ENCODE measurements around the gene ACR.

The ACR gene

DNA sequence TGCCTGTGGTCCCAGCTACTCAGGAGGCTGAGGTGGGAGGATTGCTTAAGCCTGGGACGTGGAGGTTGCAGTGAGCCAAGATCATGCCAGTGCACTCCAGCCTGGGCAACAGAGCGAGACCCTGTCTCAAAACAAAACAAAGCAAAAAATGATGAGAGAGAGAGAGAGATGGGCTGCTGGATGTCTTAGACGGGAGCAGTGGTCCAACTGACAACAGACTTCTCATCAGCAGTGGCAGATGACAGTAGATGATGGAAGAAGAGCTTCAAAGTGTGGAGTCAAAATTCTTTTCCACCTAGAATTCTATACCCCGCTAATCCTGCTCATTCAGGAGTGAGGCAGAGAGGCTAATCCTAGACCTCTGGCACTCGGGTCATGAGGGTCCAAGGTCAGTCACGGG lies 29.0 kb upstream of the ACR start:
- H3K9me3 ChIP-seq (ENCODE audit: control insufficient read depth, insufficient read depth, low read length): no peaks in the 10 kb centered on the region
- peaks cover 3% of the 10 kb centered on the region; the same call in 1 of the 2 replicates for H3K4me1 ChIP-seq (ENCODE audit: insufficient read depth, low read length)
- no peaks in the 10 kb centered on the region for H3K36me3 ChIP-seq (ENCODE audit: insufficient read depth, low read length)
- no peak overlapping the region for H3K9ac ChIP-seq (ENCODE audit: low read depth, low read length)

DNA sequence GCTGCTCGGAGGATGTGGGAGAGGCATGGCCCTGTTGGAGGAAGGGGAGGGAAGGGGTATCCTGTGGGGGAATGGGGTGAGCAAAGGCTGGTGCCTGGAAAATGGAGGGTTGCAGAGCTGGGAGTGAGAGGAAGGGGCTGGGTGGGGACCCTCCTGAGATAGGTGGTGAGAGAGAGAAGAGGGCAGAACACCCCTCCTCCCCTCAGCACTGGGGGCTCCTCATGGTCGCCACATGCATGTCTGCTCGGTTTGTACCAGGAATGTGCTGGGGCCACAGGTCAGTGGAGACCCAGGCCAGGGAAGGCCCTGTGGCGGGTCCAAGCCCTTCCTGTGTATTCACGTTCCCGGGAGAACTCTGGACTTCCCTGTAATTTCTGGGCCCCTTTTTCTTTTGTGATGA lies 27.8 kb upstream of the ACR start:
- no peaks in the 10 kb centered on the region for H3K9me3 ChIP-seq (ENCODE audit: control insufficient read depth, insufficient read depth, low read length)
- no peaks in the 10 kb centered on the region for H3K4me1 ChIP-seq (ENCODE audit: insufficient read depth, low read length)
- no peak overlapping the region for H3K9ac ChIP-seq (ENCODE audit: low read depth, low read length)
- H3K36me3 ChIP-seq (ENCODE audit: insufficient read depth, low read length): no peaks in the 10 kb centered on the region

DNA sequence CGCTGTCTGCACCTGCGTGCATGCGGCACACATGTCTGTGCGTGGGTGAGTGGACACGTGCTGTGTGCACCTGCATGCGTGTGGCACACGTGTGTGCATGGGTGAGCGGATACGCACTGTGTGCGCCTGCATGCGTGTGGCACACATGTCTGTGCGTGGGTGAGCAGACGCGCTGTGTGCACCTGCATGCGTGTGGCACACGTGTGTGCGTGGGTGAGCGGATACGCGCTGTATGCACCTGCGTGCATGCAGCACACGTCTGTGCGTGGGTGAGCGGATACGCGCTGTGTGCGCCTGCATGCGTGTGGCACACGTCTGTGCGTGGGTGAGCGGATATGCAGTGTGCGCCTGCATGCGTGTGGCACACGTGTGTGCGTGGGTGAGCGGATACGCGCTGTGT lies 27.1 kb upstream of the ACR start:
- Histone ChIP-seq H3K4me1 (ENCODE audit: insufficient read depth, low read length) (no peaks in the 10 kb centered on the region), H3K36me3 (ENCODE audit: insufficient read depth, low read length) (no peaks in the 10 kb centered on the region)

DNA sequence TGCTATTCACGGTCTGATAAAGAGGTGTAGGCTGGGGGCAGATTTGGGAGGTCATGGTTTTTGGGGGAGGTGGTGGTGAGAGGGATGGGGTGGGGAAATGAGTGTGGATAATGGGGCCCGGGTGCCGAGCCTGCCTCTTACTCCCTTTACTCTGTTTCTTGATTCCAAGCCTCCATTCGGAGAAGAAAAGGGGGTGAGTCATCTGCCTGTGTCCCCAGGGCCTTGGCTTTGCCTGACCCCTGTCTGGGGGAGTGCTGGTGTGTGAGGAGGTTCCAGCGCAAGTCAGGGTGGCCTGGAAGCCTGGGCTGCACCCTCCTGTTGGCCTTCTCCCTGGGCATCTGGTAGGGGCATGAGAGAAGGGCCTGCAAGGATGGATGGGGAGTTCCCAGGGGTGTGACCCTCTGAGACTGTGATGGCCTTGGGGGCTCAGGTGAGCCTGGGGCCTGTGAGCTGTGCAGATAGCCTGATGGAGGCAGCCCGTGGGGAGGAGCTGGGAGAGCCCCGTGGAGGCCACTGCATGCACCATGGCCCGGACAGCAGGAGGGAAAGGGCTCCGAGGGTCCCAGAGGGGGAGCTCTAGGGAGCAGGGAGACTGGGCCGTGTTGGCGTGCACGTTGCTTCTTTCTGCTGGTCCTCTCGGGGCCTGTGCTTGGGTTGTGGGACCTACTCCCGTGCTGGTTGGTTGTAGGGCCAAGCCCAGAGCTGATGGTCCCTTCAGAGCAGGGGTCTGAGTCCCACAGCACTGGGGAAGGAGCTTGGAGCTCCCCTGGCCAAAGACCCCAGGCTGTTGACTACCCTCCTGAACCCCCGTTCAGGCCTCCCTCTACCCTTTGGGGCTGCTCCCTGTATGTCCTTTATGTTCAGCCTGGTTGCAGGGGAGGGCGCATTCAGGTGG lies 26.3 kb upstream of the ACR start:
- no peaks in the 10 kb centered on the region for H3K4me1 ChIP-seq (ENCODE audit: insufficient read depth, low read length)
- no peak overlapping the region for H3K9ac ChIP-seq (ENCODE audit: low read depth, low read length)
- H3K36me3 ChIP-seq (ENCODE audit: insufficient read depth, low read length): no peaks in the 10 kb centered on the region
- no peaks in the 10 kb centered on the region for H3K9me3 ChIP-seq (ENCODE audit: control insufficient read depth, insufficient read depth, low read length)

More for the DNA sequence above, 27.1 kb upstream of the ACR start:
- Histone ChIP-seq H3K9ac (ENCODE audit: low read depth, low read length) (no peak overlapping the region), H3K9me3 (ENCODE audit: control insufficient read depth, insufficient read depth, low read length) (no peaks in the 10 kb centered on the region)

DNA sequence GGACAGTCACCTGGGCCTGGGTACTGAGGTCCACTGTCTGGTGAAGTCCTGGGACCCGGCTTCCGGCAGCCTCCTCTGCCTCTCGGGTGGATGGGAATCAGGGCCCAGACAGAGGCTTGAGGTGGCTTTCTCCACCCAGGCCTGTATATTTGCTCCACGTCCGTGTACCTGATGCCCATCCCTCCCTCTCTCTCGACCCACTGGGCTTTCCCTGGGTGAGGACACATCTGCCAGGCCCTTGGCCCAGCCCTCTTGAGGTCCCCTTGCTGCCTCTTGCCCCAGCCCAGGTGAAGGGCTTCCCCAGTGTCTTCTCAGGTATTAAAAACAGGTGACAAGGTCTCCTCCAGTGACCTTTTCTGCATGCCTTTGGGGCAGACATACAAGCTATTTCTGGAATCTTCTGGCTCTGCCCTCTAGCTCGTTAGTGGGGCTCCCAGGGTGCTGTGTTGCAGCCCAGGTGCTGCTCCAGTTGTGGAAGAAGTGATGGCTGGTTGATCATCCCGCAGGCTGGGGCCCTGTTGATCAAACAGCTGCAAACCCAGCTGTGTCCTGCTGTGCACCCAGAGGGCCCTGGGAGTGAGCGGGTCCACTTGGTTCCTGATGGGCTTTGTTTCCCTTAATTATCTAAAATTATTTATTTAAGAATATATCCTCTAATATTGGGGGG lies 25.5 kb upstream of the ACR start:
- no peaks in the 10 kb centered on the region for H3K9me3 ChIP-seq (ENCODE audit: control insufficient read depth, insufficient read depth, low read length)
- H3K9ac ChIP-seq (ENCODE audit: low read depth, low read length): no peak overlapping the region
- no peaks in the 10 kb centered on the region for H3K36me3 ChIP-seq (ENCODE audit: insufficient read depth, low read length)
- no peaks in the 10 kb centered on the region for H3K4me1 ChIP-seq (ENCODE audit: insufficient read depth, low read length)

DNA sequence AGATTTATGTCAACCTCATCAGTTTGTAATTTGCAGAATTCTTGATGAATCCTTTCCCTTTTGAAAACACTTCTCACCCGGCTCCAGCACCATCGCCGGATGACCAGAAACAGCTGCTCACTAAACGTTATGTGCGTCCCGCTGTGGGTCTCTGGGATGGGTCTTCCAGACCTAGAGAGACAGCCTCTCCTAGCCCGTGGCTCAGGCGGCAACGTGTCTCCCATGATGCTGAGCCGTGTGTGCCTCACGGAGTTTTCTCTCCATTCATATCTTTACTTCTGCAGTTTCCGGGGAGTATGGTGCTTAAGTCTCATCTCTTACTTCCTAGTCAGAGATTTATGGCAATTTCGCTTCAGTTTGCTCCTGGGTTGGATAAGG lies 25.0 kb upstream of the ACR start:
- Histone ChIP-seq H3K9me3 (ENCODE audit: control insufficient read depth, insufficient read depth, low read length) (no peaks in the 10 kb centered on the region), H3K4me1 (ENCODE audit: insufficient read depth, low read length) (no peaks in the 10 kb centered on the region), H3K36me3 (ENCODE audit: insufficient read depth, low read length) (no peaks in the 10 kb centered on the region), H3K9ac (ENCODE audit: low read depth, low read length) (no peak overlapping the region)

DNA sequence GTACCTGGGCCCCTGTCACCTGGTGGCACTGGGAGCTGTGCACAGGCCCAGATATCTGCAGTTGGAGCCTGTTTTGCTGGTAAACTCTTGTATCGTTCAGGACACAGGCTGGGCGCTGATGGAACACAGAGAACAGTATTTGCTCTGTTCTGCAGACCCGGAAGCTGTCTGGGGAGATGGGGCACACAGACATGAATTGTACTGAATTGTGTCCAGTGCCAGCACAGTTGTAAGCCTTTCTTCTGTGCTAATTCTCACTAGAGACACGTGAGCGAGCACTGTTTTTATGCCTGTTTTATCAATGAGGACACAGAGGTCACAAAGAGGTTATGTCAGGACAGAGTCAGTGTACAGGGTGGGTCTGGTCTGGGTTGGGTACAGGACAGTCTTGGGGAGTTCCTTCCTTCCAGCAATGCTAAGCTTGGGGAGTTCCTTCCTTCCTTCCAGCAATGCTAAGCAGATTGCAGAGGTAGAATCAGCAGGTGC lies 24.4 kb upstream of the ACR start:
- H3K9me3 ChIP-seq (ENCODE audit: control insufficient read depth, insufficient read depth, low read length): no peaks in the 10 kb centered on the region
- no peaks in the 10 kb centered on the region for H3K4me1 ChIP-seq (ENCODE audit: insufficient read depth, low read length)
- H3K9ac ChIP-seq (ENCODE audit: low read depth, low read length): no peak overlapping the region
- no peaks in the 10 kb centered on the region for H3K36me3 ChIP-seq (ENCODE audit: insufficient read depth, low read length)

DNA sequence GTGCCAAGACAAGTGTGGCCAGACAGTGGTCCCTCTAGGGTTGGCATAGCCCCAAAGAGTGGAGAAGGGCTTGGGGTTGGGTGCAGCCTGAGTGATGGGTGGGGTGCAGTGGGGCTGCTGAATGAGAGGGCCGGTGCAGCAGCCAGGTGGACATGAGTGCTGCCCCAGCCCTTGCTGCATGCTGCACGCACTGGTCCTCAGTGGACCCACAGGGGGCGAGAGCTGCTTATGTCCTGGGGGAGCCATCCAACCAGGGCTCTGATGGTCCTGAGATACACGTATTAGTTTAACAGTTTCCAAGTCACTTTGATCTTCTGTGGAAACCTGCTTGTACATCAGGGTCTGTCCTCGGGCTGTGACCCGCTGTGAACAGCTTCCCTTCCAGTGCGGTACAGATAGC lies 23.9 kb upstream of the ACR start:
- no peaks in the 10 kb centered on the region for H3K4me1 ChIP-seq (ENCODE audit: insufficient read depth, low read length)

DNA sequence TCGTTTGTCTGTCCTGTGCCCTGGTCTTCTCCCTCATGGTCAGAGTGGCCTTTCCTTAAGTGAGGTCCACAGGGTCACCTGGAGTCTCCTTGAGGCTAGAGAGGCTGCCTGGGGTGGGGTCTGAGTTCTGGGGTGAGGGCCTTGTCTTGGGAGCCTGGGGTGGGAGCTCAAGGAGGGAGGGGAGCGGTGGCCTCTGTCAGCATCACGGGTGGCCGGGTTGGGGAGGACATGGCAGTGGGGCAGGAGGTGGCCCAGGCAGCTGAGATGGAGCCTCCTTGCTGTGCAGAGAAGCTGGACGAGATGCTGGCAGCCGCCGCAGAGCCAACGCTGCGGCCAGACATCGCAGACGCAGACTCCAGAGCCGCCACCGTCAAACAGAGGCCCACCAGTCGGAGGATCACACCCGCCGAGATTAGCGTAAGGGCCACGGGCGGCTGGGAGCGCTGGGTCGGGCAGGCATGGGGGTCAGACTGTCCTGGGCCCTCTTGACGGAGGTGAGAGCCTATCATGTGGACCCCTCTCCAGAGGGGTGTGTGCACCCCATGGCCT lies 23.3 kb upstream of the ACR start:
- Histone ChIP-seq H3K9ac (ENCODE audit: low read depth, low read length) (no peak overlapping the region), H3K9me3 (ENCODE audit: control insufficient read depth, insufficient read depth, low read length) (no peaks in the 10 kb centered on the region), H3K36me3 (ENCODE audit: insufficient read depth, low read length) (no peaks in the 10 kb centered on the region), H3K4me1 (ENCODE audit: insufficient read depth, low read length) (no peaks in the 10 kb centered on the region)

More for the DNA sequence above, 23.9 kb upstream of the ACR start:
- no peaks in the 10 kb centered on the region for H3K36me3 ChIP-seq (ENCODE audit: insufficient read depth, low read length)
- H3K9me3 ChIP-seq (ENCODE audit: control insufficient read depth, insufficient read depth, low read length): no peaks in the 10 kb centered on the region
- no peak overlapping the region for H3K9ac ChIP-seq (ENCODE audit: low read depth, low read length)

DNA sequence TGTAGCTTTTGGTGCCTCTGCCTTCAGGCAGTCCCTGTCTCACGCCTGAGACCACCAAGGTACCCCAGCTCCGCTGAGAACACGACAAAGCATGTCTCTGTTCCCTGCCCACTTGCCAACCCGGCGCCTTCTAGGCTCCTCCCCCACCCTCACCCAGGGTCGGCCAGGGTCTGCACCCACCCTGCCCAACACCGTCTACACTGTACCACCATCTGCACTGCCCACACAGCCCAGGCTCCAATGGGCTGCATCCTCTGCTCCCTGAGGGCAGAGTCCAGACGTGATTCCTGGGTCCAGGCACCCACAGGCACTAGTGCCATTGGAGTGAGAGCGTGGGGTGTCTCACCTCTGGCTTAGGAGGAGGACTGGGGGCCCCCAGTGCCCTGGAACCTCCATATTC lies 22.8 kb upstream of the ACR start:
- no peak overlapping the region for H3K9ac ChIP-seq (ENCODE audit: low read depth, low read length)
- H3K9me3 ChIP-seq (ENCODE audit: control insufficient read depth, insufficient read depth, low read length): no peaks in the 10 kb centered on the region
- H3K4me1 ChIP-seq (ENCODE audit: insufficient read depth, low read length): no peaks in the 10 kb centered on the region
- H3K36me3 ChIP-seq (ENCODE audit: insufficient read depth, low read length): no peaks in the 10 kb centered on the region

DNA sequence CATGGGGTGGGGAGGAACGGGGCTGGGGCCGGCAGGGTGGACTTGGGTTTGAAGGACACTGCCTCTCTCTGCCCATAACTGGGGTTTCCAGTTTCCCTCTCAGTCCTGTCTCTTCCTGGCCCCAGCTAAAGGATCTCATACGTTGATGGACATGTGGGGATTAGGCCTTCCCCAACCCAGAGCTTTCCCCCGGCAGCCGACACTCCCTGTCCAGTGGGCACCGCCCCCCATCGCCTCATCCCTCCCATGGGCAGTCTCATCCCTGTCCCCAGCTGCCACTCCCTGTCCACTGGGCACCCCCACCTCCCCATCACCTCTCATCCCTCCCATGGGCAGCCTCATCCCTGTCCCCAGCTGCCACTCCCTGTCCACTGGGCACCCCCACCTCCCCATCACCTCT lies 22.2 kb upstream of the ACR start:
- Histone ChIP-seq H3K9ac (ENCODE audit: low read depth, low read length) (no peak overlapping the region), H3K4me1 (ENCODE audit: insufficient read depth, low read length) (no peaks in the 10 kb centered on the region), H3K9me3 (ENCODE audit: control insufficient read depth, insufficient read depth, low read length) (no peaks in the 10 kb centered on the region), H3K36me3 (ENCODE audit: insufficient read depth, low read length) (no peaks in the 10 kb centered on the region)

DNA sequence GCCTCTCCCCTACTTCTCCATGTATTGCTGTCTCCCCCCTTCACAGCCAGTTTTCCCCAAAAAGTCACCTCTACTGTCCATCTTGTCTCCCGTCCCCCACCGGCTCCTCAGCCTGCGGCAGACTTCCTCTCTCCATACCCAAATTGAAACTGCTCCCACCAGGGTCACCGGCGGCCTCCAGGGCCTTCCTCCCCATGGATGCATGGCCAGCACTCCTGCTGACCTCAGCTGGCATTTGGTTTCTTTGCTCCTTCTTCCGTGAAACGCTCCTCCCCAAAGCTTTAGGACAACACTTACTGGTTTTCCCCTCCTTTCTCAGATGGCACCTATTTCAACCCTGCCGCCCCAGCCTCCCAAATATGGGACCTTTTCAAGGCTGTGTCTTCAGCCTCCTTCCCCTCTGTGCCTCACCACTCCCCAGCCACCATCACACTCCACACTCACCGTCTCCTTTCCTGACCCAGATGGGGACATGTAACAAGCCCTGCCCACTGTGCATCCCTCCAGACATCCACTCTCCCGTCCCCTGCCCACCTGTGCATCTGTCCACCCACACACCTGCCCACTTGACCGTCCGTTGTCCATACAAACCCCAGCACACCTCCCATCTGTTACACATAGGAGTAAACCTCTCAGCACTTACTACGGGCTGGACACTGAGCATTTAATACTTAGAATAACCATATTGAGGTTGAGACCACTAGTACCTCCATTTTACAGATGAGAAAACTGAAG lies 21.5 kb upstream of the ACR start:
- H3K9ac ChIP-seq (ENCODE audit: low read depth, low read length): no peak overlapping the region
- no peaks in the 10 kb centered on the region for H3K4me1 ChIP-seq (ENCODE audit: insufficient read depth, low read length)
- H3K36me3 ChIP-seq (ENCODE audit: insufficient read depth, low read length): no peaks in the 10 kb centered on the region
- no peaks in the 10 kb centered on the region for H3K9me3 ChIP-seq (ENCODE audit: control insufficient read depth, insufficient read depth, low read length)

DNA sequence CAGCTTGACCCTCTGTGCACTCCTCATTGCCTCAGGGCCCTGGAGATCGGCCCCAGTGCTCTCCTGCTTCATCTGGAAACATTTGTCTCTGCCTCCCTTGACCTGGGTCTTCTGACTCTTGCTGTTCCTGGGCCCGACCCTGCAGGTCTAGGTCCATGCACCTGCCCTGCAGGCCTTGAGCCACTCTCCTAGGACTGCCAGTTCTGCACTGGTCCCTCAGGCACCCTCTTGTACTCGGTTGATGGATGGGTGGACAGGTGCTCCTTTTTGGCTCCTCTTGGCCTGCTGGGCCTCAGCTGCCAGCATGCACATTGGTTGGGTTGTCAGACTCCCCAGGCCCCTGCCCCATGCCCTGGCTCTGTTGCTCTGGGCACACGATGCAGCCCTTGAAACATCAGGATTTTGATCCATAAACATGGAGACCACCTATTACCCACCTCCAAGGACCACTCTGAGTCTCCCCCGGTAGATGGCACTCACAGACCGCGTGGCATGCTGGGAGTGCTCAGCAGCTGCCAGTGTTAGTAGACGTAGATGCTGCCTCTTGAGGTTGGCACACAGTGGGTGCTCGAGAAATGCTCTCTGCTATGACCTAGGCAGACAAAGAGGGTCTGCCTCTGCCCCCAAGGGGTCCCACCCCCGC lies 20.2 kb upstream of the ACR start:
- Histone ChIP-seq H3K9ac (ENCODE audit: low read depth, low read length) (no peak overlapping the region), H3K36me3 (ENCODE audit: insufficient read depth, low read length) (no peaks in the 10 kb centered on the region), H3K9me3 (ENCODE audit: control insufficient read depth, insufficient read depth, low read length) (no peaks in the 10 kb centered on the region), H3K4me1 (ENCODE audit: insufficient read depth, low read length) (no peaks in the 10 kb centered on the region)

DNA sequence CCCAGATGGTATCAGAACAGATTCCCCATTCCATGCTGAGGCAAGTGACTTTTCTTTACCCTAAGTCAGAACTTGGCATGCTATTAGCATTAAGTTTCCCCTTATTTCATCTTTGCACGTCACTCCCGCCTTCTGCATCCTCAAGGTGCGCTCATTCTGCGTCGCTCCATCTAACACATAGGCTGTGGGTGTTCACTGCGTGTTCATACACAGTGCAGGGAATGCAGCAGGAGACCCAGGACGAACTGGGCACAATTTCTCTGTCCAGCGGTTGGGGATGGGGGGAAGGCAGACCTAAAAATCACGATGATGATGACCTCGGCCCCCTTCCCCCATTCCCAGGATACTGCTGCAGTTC lies 19.7 kb upstream of the ACR start:
- Histone ChIP-seq H3K4me1 (ENCODE audit: insufficient read depth, low read length) (no peaks in the 10 kb centered on the region), H3K9ac (ENCODE audit: low read depth, low read length) (no peak overlapping the region), H3K36me3 (ENCODE audit: insufficient read depth, low read length) (no peaks in the 10 kb centered on the region), H3K9me3 (ENCODE audit: control insufficient read depth, insufficient read depth, low read length) (no peaks in the 10 kb centered on the region)

Data from ES-I3 (cell line).